Activated naive CD4-positive, alpha-beta T cell (primary cell): ENCODE measurements around the gene GATD1.

Source experiments
- DNase-seq, 4 experiments: peaks; one replicate each; lab custom pipeline; 2025; lab: John Stamatoyannopoulos, UW

Gene GATD1

DNA sequence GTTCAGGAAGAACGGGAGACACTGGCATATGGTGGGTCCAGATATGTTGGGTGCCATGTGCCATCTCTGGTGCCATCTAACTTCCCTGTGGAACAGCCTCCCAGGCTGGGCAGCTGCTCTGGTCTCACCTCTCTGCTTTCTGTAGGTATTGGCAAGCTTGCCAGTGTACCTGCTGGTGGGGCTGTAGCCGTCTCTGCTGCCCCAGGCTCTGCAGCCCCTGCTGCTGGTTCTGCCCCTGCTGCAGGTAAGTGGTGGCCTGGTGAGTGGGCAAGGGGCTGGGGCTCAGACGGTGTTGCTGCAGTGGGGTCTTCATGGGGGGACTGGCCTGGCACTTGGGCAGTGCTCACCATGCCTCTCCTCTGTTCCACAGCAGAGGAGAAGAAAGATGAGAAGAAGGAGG lies 35.1 kb upstream of the GATD1 start:
- DNase-seq: no peak

DNA sequence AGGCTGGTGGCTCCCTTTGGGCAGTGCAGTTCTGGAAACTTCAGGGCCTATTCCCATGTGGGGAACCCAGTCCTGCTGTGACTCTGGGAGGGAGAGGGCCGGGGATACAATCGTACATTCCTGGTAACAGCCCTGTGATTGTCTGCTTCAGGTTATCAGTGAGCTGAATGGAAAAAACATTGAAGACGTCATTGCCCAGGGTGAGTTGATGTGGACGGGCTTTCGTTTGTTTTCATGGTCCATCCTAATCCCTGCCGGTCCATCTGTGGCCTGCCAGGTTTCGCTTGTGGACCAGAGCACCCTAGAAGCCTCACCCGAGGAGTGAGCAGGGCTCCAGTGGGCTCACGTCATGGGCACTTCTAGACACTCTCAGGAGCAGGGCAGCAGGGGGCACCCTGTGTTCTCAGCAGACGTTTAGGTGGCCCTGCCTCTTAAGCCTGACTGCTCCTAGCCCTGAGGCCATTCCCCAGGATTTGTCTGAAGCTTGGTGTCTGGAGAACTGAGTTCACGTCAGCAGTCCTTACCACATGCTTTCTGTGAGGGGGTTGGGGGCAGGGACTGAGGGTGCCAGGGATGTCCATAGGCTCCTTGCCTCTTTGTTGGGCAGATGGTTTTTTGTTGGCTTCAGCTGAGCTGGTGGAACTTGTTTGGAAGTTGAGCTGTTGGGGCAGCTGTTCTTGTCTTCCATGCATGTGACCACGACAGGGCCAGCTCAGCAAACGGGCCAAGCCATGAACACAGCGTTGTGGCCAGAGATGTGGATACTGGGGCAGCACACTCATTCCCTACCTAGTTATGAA lies 34.4 kb upstream of the GATD1 start:
- DNase-seq: no peak

DNA sequence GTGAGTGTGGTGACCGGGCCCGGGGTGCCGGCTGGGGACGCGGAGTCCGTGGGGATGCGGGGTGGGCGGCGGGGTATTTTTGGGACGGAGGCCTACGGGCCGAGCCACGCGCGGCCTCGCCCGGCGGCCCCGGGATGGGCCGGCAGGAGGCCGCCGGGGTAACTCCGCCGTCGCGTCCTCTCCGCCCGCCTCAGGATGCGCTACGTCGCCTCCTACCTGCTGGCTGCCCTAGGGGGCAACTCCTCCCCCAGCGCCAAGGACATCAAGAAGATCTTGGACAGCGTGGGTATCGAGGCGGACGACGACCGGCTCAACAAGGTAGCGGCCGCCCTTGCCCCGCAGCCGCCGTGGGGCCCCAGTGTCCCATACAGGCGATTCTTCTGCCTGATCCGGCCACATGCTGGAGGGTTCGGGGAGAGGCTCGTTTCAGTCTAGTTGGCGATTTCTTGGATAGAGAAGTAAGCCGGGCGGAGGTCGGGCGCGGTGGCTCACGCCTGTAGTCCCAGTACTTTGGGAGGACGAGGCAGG lies 32.8 kb upstream of the GATD1 start:
- peak in 1 of 4 experiments; percentile 53 for DNase-seq

DNA sequence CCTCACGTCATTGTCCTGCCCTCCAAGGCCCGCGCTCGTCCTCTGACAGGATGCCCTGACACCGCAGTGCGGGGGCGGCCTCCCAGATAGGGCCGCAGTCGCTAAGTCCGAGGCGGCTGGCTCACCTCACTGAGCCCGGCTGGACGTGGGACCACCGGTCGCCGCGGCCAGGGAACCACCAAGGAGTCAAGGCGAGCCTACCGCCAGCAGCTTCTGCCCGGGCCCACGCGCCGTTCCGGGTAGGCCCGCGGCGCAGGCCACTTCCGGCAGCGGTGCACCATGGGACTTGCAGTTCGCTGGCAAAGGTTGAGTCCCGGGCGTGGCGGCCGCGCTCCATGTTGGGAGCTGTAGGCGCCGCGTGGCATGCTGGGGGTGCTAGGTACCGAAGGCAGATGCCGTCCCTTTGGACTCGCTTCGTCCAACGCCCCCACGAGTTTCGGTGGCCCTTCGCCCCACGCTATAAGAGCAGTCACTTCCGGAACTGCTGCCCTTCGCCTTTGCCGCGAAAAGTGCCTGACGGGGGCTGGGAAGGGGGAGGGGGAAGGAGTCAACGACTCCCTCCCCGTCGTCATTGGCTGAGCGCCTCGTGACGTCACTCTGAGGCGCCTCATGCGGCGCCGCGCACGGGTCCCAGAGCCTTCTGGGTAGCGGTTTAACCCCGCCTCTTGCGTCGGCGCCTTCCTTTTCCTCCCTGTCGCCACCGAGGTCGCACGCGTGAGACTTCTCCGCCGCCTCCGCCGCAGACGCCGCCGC lies 32.2 kb upstream of the GATD1 start, which contains the start of gene RPLP2:
RPLP2 (plus strand) TSS at position 681 of the 753 bp plus-strand sequence. CDS start 268 bp downstream, outside the sequence.
- peak; percentile 96 to 98 (median 96) for DNase-seq

DNA sequence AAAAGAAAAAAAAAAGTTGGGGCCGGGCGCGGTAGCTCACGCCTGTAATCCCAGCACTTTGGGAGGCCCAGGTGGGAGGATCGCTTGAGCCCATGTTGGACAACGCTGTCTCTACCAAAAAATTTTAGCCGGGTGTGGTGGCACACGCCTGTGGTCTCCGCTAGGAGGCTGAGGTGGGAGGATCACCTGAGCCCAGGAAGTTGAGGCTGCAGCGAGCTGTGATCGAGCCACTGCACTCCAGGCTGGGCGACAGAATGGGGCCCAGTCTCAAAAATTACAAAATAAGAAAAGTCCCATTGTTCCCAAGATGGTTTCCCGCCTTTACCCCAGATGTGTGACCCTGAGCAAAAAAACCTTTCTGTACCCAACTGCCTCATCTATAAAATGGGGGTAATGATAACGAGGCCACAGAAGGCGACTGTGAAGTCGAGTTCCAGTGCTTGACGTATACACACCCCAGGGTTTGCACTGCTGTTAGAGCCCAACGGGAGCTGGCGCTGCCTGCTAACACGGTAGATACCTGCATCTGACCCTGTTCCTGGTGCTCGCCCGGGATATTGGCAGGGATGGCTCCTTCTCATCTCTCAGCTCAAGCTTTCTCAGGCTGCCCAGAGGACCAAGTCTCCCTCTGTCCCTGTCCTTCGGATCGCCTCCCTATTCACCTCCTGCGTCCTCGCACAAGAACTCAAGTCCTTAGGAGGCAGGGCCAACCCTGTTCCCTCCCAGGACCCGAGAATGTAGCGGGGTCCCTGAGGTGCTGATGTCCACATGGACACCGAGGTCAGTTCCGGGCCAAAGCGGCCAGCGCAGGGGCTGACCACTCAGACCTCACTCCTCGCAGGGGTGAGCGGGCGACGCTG lies 31.4 kb upstream of the GATD1 start:
- DNase-seq: no peak

DNA sequence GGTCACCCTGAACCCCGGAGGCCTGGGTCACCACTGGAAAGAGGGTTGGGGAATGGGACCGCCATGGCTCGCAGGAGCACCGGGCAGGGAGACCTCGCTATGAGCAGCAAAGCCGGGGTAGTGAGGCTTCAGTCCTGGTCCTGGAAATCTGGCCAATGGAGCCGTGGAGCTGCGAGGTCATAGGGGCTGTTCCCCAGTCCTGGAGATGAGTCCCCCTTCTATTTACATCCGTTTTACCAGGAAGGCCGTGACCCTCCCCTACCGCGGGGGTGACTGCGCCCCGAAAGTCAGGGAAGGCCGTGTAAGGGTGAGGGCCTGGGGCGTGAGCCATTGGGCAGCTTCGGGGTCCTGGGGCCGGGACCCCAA lies 27.3 kb upstream of the GATD1 start:
- DNase-seq: no peak

DNA sequence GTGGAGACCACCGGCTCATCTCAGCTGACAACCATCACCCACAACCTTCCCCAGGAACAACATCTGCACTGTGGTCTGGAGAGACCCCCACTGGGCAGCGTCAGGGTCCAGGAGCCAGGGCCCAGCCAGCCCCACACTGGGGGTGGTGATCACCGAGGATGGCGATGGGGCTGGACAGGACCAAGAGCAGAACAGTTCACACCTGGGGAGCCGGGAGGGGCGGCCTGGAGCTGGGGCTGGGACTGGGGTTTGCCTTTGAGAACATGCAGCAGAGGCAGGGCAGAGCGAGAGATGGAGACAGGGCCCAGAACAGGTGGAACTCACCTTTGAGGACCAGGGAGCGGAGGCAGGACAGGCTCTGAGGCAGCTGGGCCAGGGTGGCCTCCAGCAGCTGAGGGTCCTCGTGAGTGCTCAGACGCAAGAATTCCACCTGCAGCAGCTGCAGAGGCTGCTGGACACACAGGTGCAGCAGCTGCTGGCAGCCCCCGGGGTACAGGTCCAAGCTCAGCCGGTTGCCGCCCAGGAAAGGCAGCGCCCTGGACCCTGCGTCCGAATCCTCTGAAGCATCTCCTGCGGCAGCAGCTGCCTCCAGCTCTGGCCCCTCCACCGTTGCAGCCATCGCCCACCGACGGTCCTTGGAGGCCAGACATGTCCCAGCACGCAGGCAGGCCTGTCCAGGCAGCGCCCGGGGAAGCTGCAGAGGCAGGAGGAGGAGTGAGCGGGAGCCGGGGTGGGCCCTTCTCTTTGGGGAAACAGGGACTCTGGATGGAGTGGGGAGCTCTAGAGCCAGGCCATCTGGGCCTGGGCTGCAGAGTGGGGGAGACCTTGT lies 26.7 kb upstream of the GATD1 start:
- DNase-seq: no peak

DNA sequence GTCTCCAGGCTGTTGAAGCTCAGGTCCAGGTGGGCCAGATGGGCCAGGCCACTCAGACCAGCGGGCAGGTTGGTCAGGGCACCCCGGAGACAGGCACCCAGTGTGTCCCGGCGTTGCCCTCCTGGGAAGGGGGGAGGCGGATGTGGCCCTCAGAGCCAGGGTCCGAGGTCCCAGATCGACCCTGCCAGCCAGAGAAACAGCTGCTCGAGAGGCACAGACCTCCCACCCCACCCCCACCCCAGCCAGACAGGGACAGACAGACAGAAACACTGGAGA lies 26.1 kb upstream of the GATD1 start:
- no peak for DNase-seq

DNA sequence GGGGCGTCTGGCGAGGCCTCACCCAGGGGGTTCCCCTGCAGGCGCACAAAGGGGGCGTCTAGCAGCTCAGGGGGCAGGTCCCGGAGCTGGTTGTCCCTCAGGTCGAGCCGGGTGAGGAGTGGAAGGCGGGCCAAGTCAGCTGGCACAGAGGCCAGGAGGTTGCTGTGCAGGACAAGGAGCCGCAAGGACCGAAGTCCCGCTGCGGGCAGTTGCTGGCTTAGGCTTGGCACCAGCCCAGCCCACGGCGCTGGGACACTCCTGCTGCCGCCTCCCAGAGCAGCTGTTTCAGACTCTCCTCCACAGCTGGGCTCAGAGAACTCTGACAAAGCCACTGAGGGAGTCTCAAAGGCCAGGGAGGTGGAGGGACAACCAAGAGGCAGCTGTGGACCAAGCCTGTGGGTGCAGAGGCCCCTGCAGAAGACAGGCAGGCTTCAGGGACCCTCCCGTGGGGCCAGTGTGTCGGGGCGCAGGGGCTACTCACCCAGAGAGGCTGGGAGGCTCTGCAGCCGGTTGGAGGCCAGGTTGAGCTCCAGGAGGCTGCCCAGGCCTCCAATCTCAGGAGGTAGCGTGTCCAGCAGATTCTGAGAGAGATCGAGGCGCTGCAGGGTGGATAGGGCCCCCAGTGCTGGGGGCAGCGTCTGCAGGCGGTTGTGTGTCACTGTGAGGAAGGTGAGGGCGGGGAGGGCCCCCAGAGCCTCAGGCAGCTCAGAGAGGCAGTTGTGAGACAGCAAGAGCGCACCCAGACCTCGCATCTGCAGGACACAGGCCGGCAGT lies 25.6 kb upstream of the GATD1 start:
- DNase-seq: no peak

DNA sequence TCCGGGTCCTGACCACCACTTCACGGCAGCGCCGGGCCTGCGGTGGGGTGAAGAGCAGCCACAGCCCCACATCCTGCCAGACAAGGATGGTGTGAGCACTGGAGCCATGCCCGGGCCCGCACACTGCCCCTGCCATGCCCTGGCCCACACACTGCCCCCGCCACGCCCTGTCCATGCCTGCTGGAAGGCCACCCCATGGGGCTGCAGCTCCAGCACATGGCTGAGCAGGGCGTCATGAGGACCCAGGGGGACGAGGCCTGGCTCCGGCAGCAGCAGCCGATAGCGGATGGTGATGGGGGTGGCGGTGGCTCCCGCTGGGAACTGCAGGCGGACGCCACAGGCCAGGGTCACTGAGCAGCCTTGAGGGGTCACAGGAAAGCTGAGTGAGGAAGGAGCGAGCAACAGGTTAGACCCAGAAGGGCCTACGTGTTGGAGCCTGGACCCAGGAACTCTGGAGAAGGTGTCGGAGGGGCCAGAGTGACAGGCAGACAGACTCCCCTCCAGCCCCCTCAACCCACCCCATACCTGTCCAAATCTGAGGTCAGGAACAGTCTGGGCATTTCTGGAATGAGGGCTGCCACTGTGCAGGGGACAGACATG lies 24.8 kb upstream of the GATD1 start:
- DNase-seq: no peak

DNA sequence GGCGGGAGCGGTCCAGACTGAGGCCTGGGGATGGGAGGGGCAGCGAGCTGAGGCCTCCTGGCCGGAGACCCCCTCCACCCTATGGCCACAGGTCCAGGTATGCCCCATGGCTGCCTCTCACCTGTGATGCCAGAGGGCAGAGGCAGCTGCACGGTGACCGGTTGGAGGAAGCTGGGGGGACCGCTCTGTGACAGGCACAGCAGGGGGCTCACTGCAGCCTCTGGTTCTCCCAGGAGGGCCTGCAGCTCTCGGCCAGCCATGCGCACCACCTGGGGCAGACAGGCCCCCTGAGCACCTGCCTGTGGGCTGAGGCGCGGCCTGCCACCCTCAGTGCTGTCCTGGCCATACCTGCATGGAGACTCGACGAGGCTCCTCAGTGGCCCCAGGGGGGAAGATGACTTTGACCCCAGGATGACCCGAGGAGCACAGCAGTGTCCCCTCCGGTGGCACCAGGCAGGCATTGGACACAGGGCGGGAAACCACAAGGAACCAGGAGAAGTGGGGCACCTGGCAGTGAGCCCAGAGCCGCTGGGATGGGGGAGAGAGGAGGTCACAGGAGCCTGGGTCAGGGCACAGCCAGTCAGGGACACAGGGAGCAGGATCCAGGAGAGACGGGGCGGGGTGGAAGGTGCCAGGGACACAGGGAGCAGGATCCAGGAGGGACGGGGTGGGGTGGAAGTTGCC lies 24.0 kb upstream of the GATD1 start:
- DNase-seq: no peak

DNA sequence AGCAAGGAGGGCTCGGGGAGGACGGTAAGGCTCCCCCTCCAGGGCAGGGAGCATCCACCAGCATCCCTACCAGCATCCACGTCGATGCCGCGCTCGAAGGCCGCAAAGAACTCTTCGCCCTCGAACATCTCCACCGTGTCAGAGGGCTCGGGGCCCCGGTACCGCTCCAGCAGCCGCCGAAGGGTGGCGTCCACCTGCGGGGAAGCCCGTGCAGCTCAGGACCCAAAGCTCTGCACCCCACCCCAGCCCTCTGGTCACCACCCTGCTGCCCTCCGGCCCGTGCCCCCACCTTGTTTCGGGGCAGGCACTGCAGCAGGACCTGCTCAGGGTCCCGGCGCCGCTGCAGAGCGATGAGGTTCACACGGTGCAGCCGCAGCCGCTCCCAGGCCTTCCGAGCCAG lies 23.2 kb upstream of the GATD1 start:
- no peak for DNase-seq

DNA sequence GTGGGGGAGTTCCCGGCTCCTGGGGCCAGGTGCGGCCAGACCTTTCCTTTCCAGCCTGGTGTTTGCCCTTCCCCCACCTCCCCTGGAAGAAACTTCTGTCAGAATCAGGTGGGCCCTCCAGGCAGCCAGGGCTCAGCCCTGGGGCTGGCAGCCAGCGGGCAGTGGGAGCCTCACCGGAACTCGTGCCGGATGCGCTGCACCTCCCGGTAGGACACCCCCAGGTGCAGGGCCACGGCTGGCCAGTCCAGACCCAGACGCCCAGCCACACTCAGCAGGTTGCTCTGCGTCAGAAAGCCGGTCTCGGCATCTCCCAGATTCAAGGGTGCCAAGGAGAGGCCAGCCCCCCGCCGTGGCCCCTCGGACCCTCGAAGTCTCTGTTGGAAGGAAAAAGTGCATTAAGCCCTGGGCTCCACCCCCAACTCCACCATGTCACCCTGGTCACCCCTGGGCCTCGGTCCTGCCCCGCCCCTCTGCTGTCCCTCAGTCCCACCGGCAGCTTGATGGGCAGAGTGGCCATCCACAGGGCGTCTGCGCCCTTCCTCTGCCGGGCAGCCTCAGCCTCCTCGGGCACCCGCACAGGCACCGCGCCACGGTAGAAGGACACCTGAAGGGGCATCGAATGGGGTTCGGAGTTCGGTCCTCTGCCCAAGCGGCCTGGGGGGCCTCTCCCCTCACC lies 22.5 kb upstream of the GATD1 start:
- no peak for DNase-seq

DNA sequence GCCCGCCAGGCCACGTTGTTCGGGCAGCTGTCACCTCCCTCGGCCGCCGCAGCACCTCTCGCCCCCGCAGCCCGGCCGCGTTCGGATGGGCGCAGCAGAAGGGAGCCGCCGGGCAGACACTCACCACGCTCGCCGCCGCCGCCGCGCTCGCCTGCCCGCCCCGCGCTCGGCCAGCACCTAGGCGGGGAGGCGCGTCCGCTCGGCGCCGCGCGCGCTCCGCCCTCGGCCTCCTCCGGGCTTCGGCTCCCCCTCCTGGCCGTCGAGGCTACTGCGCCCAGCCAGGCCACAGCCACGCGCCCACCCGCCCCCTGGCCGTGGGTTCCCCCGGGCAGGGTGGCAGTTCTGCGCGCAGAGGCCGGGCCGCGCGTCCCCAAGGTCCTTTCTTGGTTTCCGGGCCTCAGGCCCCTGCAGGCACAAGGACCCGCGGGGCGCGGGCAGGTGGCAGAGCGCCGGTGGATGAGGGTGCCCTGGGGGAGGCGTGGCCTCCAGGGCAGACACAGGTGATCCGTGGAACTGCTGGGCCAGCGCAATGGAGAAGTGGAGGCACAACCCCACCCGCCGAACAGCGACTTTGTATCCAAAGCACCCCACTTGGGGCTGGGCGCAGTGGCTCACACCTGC lies 20.9 kb upstream of the GATD1 start, which contains the start of gene SLC25A22:
SLC25A22 (minus strand) TSS at position 189 of the 621 bp plus-strand sequence. CDS start 3,275 bp downstream, outside the sequence.
- peak; percentile 48 to 82 (median 64) for DNase-seq

DNA sequence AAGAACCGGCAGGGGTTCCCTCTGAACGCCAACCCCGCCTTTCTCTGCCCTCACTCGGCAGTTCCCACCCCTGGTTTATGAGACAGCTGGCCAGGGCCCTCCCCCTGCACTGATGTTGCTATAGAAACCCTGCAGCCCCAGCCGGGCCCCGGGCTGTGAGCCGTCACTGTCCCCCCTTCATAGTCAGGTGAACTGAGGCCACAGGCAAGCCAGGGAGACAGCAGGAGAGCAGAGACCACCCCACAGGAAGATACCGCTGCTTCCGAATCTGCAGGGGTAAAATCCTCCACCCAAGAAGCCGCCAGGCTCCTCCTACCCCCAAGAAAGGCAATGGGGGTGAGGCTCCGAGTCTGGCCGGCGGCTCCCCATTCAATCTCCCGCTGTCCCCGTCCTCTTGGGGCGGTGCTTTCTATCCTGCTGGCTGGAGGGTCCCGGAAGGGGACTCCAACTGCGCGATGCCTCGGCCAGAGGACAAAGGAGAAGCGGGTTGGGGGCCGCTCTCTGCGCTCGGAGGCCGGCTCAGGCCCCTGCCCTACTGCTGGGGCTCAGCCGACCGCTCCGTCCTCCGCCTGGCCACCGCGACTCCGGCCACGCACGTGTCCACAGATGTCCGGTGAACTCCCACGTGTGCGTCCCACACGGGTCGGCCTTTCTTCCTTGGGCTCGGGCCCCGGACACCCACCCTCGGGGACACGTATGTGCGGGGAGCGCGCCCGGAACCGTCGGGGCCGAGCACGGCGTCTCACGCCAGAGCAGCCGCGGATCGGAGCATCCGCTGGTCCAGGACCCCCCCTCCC lies 20.2 kb upstream of the GATD1 start:
- DNase-seq: peak; percentile 36 to 69 (median 54)

DNA sequence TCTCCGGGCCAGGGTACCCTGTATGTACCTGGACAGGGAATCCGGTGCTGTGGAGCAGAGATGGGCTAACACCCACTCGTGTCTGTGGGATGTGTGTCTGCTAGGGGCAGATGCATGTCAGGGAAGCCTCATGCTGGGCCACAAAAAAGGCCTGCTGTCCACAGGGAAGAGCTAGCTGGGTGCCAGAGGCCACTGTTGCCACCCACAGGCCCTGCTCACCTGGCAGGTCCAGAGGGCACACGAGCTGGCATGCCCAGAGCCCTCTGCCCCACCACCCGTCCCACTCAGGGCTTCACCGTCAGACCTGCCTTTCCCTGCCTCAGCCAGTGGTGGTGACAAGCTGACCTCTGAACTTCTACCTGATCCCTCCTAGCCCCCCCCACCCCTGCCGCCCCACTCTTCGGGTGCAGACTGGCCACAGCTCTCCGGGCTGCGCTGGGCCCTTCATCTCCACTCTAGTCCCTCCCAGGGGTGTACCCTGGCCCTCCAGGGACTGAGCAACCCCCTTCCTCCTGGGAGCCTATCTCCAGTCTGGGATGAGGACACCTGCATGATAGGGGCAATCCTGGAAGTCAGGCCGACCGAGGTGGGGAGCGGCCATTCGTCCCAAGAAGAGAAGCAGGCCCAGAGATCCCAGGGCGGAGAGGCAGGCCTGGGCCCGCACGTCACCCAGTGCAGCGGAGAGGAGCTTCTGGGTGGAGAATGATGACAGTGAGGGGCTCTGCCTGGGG lies 19.4 kb upstream of the GATD1 start:
- no peak for DNase-seq
